ENCODE results near the gene SHQ1. TPM values are rescaled to one million over a fixed set of nuclear protein-coding genes. Genes with fewer than 3 reads are reported as not detected.

The SHQ1 gene
- total and polyA plus RNA-seq, 9 of the 15 experiments (the other 6 are each of a cell fraction or from before 2014, with no cell fraction given) = 9.2 to 25.0 (median 14.1) TPM

DNA sequence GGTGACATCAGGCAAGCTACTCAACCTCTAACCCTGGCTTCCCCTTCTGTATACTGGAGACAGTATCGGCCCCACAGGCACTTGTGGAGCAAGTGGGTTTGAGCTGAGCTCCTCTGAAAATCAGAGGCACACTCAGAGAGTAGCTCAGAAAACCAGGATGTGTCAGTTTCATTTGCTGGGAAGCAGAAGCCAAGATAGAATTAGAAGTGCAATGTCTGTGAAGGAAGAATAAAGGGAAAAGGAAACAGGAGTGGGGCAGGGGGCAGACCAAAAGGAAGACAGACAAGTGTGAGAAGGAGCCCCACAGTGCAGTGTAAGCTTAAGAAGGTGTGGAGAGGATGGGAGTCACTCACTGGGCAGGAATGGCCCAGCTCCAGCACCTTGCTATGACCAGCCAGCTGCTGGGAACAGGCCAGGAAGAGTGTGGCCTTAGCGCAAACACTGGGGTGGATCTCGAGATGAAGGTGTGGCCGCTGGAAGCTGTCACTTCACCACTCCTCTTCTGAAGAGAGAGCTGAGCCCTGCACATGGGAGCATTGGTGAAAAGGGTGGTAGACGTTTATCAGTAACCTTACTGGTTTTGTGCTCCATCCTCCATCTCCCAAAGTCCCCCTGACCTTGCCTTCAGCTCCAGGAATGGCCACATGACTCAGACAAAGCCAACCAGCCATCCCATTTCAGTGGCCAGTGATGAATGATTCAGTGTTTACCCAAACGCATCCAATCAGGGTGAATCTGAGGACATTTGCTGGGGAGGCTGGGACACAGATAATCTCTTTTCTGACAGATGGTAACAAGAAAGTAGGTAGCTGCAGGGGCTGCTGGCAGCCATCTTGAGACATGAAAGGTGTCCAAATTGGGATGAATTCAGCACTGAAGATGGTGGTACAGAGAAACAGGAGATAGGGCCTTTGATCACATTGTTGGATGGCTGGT is 108.4 kb downstream of the SHQ1 start (continued):
- TF ChIP-seq NRF1 (conservative IDR thresholded peaks at IDR 0.05 in 1 of 2, IDR thresholded peaks at IDR 0.05 in 1 of 2) (0 out of 4 replicates have a peak, but pooled peaks of 1 of the 2 experiments have one; percentile 14), ATF7 (IDR thresholded peaks at IDR 0.05) (peak; percentile 19; the same call in 1 of the 2 replicates), MCM2 (IDR thresholded peaks at IDR 0.05; ENCODE audit: low read depth) (no peak), ERF (CRISPR knock-in tag; IDR thresholded peaks at IDR 0.05) (no peak), LCOR (CRISPR knock-in tag; IDR thresholded peaks at IDR 0.05) (0 out of 2 replicates have a peak, but pooled peaks have one; percentile 52), NCOA6 (IDR thresholded peaks at IDR 0.05) (no peak), LARP7 (IDR thresholded peaks at IDR 0.05) (no peak), EHMT2 (IDR thresholded peaks at IDR 0.05) (0 out of 2 replicates have a peak, but pooled peaks have one; percentile 25), ZNF830 (CRISPR knock-in tag; IDR thresholded peaks at IDR 0.05) (no peak), CTBP1 (IDR thresholded peaks at IDR 0.05; ENCODE audit: borderline replicate concordance) (peak; percentile 85), MEIS2 (IDR thresholded peaks at IDR 0.05; ENCODE audit: partially characterized antibody) (peak; percentile 89)
- TF ChIP-seq, protein P1, sequence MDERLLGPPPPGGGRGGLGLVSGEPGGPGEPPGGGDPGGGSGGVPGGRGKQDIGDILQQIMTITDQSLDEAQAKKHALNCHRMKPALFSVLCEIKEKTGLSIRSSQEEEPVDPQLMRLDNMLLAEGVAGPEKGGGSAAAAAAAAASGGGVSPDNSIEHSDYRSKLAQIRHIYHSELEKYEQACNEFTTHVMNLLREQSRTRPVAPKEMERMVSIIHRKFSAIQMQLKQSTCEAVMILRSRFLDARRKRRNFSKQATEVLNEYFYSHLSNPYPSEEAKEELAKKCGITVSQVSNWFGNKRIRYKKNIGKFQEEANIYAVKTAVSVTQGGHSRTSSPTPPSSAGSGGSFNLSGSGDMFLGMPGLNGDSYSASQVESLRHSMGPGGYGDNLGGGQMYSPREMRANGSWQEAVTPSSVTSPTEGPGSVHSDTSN (CRISPR knock-in tag; IDR thresholded peaks at IDR 0.05; ENCODE audit: low read depth) = no peak
- TF ChIP-seq, protein P1 (tag; conservative IDR thresholded peaks at IDR 0.05; ENCODE audit: low read depth) = peak; percentile 72
- TF ChIP-seq, protein P2, sequence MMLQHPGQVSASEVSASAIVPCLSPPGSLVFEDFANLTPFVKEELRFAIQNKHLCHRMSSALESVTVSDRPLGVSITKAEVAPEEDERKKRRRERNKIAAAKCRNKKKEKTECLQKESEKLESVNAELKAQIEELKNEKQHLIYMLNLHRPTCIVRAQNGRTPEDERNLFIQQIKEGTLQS (IDR thresholded peaks at IDR 0.05) = peak; percentile 61; the same call in 1 of the 2 replicates
- TF ChIP-seq, protein P2 (CRISPR knock-in tag; conservative IDR thresholded peaks at IDR 0.05) = no peak
